GM21717 (cell line): ENCODE results near the gene ARID1B.

Experiments
- ATAC-seq: cut with Tn5 transposase; IDR thresholded peaks from one replicate; pipeline ENCODE4 v1.9.1; 2021; ENCODE audit warnings: mild to moderate bottlenecking, moderate library complexity; ENCODE audit not compliant: unreplicated experiment

The ARID1B gene

DNA sequence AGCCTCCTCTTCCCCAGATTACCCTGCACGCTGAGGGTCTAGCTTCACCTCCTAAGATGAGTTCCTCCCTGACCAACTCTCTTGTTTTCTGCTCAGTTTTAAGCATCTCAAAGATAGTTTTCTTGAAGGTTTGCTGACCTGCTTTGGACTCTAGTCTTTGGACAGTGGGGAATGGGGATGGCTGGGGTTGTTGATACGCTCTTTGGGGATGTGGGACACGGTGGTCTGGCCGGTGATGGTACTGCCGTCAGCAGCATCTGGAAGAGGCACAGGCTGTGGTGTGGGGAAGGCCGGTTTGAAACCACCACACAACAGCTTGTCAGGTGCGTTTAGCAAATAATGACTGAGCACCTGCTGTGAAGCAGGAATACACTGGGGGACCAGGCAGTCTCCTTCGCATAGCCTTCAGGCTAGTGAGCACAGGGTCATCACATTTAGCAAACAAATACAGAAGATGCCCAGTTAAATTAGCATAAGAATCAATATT, 452.0 kb downstream of the ARID1B start:
- ATAC-seq: no peak

- ATAC-seq: no peak
Measured at GRCh38 chr6:157229713-157230112, 452.5 kb downstream of the ARID1B start.

DNA sequence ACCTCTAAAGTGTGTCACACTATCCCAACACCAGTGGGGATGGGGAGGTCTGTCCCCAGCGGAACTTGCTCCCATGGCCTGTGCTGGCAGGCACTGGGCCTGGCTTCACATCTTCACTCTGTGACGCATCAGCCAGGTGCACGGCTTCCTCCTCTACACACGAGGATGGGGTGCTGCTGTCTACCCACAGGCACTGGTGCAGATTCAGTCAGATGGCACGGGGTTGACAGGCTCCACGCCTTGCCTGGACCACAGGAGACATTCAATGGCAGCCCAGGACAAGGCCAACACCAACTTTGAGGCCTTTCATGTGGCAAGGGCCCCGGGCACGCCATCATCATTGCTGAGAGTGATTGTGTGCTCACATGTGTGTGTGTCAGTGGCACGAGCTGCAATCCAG, 453.7 kb downstream of the ARID1B start:
- no peak for ATAC-seq

- ATAC-seq: no peak
Measured at GRCh38 chr6:157232161-157232895, 455.1 kb downstream of the ARID1B start.

GRCh38 chr6:157233156-157233555, 456.0 kb downstream of the ARID1B start:
- no peak for ATAC-seq

DNA sequence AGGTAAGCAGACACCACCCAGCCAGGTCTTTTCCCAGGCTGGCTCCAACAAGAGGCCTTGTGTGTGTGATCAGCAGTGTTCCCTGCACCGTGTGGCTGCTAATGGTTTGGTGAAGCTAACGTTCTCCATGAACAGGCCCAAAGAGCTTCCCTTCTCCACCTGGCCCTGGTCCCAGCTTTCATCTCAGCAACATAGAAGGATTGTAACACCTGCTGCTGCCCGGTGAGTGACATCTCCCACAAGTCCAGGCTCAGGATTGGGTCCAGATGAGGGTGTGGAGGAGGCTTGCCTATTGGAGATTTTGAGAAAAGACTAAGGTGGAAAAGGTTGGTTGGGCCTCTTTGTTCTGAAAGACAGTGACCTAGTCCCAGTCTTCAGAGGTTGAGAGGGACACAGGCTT, 456.5 kb downstream of the ARID1B start:
- no peak for ATAC-seq

- no peak for ATAC-seq
Measured at GRCh38 chr6:157235600-157236039, 458.4 kb downstream of the ARID1B start.

GRCh38 chr6:157236040-157236725, 459.0 kb downstream of the ARID1B start:
- no peak for ATAC-seq

GRCh38 chr6:157238346-157238745, 461.2 kb downstream of the ARID1B start:
- no peak for ATAC-seq

DNA sequence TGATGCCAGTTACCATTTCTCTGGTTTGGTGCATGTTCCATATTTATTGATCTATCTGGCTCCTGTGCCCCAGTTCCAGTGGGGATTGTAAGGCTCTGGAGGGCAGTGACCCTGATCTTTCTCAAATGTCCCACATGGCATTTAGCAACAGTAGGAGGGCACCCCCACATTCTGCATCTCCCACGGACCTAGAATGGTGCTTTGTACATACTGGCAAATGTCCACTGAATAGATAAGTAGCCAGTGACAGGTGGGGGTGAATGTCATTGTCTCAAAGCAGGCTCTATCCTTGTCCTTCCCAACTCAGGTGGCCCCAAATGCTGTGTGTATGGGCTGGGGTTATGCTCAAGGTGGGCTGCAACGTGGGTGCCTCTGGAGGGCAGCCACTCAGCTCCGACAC, 462.0 kb downstream of the ARID1B start:
- no peak for ATAC-seq

DNA sequence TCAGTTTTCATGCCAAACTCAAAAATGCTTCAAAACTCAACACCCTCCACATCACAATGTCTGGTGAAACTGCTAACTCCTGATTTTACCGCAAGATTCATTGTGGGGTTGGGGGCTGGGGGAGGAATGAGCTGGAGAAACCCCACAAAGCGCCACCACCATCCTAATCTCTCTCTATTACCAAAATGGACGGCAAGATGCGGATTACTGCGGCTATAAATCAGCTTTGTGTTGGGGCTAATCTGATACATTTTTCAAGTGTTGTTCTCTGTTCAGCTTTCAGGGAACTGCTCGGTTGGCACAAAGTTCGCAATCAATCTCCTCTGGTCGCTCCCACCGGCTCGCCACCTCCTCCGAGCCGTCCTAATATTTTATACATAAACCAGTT, 462.5 kb downstream of the ARID1B start:
- no peak for ATAC-seq

DNA sequence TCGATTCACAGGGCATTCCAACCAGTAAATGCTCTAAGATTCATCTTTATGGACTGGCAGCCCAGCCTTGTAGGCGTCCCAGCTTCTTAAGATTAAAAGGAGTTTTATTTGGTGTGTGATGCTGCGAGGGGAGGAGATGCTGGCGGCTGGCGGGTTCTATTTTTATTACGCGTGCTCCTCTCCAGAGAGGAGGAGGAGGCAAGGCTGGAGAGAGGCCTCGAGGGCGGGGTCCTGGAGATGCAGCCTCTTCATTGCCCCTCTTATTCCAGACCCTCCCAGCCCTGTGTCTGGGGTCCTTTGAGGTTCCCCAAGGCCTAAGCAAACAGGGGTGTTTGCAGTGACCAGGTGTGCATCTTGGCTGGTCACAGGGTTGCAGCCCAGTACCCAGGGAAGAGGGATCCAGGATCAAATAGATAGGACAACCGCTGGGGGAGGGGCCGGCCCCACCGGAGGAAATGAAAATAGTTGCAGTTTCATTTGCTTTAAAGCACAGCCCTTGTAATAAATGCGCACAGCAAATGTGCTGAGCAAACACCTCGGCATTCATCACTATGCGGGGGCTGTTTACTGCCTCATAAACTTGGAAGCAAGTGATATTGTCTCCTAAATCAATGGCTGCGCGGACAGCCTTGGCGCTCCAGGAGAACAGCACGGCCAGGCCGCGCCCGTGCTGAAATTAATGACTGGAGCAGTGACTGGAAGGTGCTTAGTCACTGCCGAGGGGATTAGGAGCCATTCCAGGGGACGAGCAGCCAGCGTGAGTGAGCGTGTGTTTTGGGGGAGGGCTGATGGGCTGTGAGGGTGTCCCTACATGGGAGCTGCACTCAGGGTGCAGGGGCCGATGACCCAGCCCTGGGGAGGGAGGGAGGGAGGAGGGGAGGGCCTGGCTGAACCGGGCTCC, 463.1 kb downstream of the ARID1B start:
- no peak for ATAC-seq

DNA sequence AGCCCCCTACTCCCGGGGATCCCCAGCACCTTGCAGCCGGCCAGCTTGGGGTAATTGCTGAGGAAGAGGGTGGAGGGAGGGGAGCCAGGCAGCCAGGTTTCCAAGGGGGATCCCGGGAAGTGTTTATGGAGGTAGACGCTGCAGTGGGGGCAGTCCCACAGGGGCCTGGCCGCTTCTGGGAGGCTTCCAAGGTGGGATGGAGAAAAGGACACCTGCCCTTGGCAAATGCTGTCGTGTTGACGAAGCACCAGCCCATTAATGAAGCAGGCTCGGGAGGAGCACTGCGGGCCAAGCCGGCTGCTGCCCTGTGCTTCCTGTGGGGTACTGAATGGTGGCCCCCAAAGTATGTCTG, 463.8 kb downstream of the ARID1B start:
- ATAC-seq: no peak

DNA sequence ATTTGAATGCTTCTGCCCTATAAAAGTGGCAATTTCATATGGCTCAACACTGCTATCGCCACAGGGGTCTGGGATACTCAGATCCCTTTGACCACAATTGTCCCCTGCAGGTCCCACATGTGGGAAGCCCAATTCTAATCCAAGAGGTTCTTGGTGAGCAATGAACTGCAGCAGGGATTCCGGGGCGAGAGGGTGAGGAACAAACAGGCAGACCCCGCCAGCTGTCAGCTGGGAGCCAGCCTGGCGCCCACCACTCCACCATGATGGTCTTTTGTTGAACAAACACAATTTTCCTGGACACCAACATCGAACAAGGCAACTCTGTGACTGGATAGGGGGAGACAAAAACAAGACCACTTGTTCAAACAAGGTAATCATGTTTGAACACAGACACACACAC, 465.6 kb downstream of the ARID1B start:
- no peak for ATAC-seq

DNA sequence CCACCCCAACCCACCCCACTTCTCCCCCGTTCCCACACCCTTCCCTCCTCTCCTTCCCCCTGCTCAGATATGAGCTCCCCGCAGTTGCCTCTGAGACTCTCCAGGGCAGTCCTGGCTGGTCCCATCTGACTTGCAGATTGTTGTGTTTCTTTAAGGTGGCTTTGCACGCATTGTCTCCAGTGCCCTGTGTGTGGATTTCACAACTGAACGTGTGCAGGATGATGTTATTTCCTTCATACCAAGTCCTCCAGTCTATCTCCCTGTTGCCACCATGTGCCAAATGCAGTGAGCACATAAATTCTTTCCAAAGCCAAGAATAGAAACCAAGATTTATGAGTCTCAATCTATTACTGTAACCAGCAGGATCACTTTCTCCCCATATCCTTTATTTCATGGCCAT, 467.0 kb downstream of the ARID1B start:
- no peak for ATAC-seq

- no peak for ATAC-seq
Measured at GRCh38 chr6:157244780-157245179, 467.6 kb downstream of the ARID1B start.

DNA sequence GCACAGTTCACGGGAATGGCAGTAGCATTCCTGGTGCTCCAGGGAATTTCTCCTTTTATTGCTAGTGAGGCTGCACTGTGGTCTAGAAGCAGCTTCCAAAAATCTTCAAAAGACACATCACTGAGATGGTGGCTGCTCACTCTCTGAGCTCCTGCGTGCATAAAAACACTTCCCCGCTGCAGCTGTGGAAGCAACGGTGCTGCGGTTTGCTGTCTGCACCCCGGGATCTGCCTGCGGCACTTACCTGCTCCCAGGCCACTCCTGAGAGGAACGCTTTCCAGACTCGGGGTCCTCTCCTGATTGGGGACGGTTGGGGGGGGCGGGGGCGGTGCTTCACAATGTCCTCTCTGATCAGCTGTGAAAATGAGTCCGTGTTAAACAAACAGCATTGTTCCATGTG, 468.3 kb downstream of the ARID1B start:
- ATAC-seq: no peak

- ATAC-seq: no peak
Measured at GRCh38 chr6:157246048-157246630, 469.0 kb downstream of the ARID1B start.

- no peak for ATAC-seq
Measured at GRCh38 chr6:157246771-157247484, 469.8 kb downstream of the ARID1B start.

DNA sequence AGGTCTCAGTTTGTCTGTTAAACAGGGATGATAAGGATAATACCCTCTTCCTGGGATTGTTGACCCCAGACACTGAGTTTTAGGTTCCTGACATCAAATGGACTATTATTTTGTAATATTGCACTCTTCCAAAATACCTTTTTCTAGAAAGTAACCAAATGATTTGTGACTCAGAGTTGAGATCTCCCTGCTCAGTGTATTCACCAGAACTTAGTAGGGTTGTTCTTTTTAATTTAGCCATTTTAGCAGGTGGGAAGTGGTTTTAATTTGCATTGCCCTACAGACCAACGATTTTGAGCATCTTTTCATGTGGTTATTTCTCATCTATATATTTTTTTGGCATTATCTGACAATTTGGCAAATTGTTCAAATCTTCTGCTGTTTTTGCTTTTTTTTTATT, 471.1 kb downstream of the ARID1B start:
- ATAC-seq: no peak
